ENCODE results near the gene BABAM2.
"Not testable (repeated sequence)": the region's sequence is repeated elsewhere in the genome, so short reads cannot be mapped to it uniquely, and the experiment has no call there.

BABAM2 gene

DNA sequence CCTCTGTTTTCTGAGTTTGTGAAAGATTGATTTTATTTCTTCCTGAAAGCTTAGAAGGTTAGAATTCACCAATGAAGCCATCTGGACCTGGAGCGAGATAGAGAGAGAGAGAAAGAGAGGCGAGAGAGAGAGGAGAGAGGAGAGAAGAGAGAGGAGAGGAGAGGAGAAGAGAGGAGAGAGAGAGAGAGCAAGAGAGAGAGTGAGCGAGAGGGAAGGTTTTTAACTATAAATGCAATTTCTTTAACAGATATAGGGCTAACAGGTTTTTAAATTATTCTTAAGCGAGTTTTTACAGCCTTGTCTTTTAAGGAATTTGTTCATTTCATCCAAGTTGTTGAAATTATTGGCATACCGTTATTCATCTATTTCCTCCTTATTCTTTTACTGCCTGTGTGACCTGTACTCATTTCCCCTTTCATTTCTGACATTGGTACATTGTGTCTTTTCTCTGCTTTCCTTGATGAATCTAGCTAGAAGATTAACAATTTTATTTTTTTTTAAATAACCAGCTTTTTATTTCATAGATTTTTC is 56.1 kb downstream of the BABAM2 start:
- no peak for DNase-seq (ENCODE audit: low read depth)

DNA sequence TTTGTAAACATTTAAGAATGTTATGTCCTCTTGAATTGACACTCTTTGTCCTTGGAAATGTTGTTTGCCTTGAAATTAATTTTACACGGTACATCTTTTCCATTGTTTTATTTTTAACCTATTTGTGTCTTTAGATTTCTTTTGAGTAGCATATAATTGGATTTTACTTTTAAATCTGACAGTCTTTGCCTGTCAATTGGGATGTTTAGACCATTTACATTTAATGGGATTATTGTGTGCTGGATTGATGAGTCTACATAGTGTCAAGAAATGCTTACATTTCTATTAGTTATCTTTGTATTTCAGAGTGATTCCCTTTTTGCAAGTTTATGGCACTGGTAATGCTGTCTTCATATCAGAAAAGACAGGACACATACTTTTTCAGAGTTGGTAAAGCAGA is 61.5 kb downstream of the BABAM2 start:
- no peak for DNase-seq (ENCODE audit: low read depth)

DNA sequence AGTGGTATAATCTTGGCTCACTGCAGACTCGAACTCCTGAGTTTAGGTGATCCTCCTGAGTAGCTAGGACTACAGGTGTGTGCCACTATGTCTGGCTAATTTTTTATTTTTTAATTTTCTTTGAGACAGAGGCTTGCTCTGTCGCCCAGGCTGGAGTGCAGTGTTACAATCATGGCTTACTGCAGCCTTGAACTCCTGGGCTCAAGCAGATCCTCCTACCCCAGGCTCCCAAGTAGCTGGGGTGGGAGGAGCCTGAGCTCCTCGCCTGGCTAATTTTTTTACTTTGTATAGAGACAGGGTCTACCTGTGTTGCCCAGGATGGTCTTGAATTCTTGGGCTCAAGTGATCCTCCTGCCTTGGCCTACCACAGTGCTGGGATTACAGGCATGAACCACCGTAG is 62.5 kb downstream of the BABAM2 start:
- no peak for DNase-seq (ENCODE audit: low read depth)

DNA sequence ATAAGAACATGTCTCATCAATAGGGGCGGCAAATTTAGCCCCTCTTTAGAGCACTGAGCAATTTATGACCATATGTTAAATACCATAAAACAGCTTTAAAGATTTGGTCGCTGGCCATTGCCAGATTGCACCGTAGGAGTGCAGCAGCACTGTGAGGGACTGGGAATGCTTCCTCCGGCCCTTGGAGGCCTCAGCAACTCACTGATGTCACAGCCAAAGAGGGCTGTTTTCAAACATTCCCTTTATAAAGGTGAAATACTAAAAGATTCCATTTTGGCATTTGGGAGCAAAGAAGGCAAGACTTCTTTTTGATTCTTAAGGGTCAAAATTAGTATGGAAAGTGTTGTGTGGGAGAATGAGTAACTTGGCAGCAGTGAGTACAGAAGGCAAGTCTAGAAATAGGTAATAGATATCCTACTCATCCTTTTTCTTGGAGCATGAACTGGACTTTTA is 63.7 kb downstream of the BABAM2 start:
- no peak for DNase-seq (ENCODE audit: low read depth)

DNA sequence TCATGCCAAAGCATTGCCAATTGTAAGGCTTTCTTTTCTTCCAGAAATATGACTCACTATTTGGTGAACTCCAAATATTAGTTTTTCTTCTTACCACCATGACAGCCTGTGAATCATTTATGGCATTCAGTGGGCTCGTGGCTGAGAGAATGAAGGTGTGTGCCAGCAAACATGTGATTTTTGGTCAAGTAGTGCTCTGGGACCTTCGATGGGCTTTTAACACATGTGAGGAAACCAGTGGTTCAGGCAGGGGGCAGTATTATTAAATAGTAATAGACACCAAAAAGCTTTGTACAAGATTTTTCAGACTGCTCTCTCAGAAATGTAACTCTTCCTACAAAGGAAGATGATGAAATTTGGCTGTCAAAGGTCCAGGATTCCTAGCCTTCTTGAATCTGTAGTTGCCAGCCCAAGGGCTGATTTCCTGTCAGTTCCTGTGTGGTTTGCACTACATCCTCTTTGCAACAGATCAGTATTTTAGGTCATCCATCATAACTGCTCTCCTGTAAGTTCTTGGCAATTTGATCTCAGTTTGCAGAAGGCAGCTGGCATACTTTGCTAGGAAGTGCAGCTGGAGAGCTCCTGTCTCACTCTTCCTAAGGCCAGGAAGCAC is 64.3 kb downstream of the BABAM2 start:
- DNase-seq (ENCODE audit: low read depth), result no peak

DNA sequence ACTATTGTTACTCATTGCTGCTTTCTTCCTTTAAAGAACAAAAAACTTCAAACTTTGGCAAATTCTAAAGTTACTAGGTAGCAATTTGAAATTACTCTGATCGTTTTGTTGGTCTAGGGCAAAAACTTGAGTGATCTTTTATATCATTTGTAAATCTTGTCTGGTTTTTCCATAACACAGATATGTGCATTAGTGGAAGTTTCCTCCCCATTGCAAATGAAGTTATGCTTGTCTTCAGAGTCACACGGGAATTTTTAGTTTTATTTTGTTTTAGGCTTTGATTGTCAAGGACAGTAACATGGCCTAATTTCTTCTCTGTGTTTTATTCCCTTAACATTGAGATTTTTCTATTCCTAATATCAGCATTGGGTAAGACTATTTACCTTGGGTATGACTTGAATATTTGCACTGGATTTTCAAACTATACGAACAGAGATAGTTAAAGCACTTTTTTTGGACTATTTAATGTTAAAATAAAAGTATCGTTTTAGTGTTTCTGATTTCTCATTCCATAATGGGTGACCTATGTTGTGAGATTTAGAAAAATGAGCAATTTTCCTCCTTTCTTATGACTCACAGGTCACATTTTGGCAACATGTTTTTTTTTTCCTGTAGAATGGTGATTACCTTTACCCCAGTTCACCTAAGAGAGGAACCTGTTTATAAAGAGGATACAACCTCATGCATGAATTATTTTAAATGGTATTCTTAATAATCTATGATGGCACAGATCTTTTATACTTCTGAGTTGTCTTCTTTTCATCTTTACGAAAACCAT is 65.0 kb downstream of the BABAM2 start:
- no peak for DNase-seq (ENCODE audit: low read depth)

DNA sequence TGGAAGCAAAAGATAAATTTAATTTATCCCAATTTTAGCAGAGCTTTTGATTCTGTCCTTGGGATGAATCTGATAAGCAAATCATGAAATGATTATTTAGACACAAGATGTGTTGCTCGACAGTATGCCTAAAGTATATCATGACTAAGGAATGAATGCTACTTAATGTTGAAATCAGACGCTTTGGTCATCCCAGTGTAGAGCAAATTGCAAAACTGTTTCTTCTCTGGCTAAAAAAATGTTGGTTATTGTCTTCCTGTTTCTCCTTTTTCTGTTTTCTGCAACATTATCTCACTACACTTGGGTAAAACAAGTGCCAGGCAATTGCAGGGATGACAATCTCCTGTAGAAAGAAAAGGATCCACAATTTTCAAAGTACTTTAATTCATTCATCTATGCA is 66.4 kb downstream of the BABAM2 start:
- DNase-seq (ENCODE audit: low read depth), result no peak

DNA sequence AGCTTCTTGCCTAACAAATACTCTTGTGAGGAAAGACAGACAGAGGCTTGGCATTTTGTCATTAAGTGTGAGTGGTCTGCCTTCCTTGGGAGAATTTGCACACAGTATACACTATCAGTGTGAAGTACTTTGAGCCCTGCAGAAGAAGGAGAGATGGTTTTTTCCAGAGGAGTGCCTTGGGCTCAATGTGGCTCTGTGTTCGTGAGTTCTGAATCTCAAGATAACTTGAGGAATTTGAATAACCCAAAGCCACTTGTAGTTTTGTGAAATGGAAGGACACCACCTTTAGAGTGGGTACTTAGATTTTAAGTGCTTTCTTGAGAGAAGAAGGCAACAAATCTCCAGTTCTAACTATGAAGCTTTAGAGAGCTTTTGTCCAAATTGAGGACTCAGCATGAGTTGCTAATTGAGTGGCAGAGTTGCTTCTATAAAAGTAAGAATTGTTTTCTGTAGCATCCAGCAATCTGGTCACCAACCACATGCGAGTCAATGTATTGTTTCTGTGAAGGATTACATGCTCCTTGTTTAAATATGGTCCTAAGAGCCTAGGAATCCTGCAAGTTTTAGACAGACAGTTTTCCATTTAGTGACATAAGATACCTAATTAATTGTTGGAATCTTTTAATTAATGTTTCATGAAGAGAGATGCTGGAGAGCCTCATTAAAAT is 68.3 kb downstream of the BABAM2 start:
- no peak for DNase-seq (ENCODE audit: low read depth)

DNA sequence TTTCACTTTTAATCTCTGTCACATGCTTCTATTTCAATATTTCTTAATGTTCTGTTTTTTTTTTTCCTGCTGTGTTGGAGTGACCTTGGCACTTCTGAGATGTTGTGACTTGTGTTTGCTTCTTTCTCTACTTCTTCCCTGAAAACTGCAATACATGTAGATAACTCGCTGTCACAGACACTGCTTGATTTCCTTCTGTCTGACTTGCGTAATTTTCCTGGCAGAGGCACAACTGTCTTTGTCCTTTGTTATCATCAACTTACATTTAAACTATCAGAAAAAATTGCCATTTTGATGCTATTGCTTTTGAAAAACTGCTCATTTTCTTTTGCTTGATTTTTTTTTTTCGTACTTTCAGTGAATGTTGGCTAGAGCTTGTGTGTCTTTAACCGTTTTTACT is 69.0 kb downstream of the BABAM2 start:
- no peak for DNase-seq (ENCODE audit: low read depth)

DNA sequence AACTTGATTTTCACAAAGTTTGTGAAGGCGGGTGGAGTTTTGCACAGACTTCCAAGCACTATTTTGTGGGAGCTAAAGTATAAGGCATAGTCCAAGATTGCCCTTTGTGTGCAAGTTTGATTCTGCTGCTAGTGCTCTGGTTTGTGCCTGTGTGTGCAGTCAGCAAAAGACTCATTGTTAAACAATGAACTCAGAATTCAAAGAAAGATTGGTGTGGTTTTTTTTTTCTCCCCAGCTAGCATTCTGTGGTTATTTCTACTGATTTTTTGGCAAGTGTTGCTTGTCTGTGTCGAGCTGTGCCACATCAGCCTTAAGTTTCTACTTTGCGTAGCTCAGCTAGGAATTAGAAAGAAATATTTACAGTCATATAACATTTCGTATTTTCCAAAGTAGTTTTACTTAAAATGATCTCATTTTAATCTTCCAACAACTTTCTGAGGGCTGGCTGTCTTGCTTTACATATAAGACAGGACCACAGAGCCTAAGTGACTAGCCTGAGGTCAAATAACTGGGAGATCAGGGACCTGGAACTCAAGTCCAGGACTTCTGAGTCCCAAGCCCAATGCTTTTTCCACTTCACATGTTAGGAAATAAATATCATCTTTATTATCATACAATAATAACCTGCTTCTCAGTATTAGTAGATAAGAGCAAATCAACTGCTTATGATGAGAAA is 69.8 kb downstream of the BABAM2 start:
- no peak for DNase-seq (ENCODE audit: low read depth)

DNA sequence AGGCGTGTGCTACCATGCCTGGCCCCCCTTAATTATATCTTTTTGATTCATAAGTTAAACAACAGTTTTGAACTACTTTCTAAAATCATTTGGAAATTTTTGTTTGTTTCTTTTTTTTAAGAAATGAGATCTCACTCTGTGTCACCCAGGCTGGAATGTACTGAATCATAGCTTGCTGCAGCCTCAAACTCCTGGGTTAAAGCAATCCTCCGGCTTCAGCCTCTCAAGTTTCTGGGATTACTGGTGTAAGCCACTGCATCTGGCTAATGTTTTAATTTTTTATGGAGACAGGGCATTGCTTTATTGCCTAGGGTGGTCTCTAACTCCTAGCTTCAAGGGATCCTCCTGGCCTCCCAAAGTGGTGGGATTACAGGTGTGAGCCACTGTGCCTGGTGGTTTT is 71.5 kb downstream of the BABAM2 start:
- DNase-seq (ENCODE audit: low read depth), result no peak

DNA sequence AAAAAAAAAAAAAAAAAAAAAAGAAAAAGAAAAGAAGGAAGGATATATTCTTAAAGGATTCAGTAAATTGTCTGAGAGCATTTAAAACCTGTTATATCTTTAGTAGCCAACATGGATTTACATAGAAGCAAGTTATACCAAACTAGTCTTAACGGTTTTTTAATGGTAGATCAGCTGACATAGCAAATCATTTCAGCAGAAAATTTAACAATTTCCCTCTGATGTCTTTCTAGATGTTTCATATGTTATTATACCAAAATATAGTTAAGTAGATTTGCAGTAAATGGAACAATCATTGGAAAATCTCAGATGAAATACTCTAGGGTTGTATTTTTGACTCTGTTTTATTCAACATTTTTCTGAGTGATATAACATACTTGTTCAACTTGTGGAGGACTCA is 72.9 kb downstream of the BABAM2 start:
- no peak for DNase-seq (ENCODE audit: low read depth)

DNA sequence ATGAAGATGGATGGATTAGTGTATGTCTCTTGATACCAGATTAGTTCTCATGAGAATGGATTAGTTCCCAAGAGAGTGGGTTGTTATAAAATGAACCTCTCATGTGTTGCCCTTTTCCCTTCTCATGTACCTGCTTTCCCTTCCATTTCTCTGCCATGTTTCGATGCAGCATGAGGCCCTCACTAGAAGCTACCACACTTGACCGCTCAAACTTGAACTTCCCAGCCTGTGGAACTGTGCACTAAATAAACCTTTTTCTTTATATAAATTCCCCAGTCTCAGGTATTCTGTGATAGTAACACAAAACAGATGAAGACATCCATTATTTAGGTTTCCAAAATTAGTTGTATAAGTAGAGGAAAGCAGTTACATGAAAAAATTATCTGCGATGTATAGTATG is 73.5 kb downstream of the BABAM2 start:
- no peak for DNase-seq (ENCODE audit: low read depth)

DNA sequence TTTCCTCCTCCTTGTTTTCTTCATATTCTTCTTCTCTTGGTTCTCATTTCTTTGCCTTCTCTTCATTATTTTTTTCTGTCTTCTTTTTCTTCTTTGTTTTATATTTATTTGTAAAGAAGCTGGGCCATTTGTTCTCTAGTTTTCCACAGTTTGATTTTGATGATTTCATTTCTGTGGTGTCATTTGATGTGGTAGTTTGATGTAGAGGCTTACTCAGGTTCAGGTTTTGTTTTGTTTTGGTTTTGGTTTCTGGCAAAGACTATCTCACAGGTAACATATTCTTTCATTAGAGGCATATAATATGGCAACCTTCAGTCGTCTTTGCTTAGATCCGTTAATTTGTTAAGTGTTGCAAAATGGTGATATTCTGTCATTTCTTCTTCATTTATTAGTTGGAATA is 75.3 kb downstream of the BABAM2 start:
- DNase-seq (ENCODE audit: low read depth), result no peak

DNA sequence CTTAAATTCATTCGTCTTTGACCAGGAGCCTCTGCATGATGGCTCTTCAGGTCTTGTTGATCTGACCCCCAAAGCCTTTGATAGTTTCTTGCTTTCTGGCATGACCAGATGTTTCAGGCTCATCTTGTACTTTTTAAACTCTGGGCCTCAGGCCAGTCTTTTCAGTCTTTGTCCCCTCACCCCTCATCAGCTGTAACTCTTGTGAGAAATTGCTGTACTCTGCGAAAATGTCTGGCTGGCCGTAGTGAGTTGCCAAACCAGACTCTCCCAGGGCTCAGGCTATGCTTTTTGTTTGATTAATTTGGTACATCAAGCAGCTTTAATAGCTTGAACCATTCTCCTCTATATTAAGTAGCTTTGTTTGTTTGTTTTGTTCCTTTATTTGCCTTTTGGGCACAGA is 75.9 kb downstream of the BABAM2 start:
- no peak for DNase-seq (ENCODE audit: low read depth)

DNA sequence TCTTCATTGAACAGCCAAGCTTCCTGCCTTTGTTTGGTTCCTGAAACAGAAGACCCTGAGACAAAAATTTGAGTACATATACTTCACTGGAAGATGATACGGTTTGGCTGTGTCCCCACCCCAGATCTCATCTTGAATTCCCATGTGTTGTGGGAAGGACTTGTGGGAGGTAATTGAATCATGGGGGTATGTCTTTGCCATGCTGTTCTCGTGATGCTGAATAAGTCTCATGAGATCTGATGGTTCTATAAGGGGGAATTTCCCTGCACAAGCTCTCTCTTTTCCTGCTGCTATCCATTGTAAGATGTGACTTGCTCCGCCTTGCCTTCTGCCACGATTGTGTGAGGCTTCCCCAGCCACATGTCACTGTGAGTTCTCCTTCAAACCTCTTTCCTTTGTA is 76.5 kb downstream of the BABAM2 start:
- no peak for DNase-seq (ENCODE audit: low read depth)

DNA sequence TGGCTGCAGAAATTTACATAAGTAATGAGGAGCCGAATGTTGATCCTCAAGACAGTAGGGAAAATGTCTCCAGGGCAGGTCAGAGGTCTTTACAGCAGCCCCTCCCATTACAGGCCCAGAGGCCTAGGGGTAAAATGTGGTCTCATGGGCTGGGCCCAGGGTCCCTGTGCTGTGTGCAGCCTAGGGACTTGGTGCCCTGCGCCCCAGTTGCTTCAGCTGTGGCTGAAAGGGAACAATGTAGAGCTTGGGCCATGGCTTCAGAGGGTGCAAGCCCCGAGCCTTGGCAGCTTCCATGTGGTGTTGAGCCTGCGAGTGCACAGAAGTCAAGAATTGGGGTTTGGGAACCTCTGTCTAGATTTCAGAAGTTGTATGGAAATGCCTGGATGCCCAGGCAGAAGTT is 77.5 kb downstream of the BABAM2 start:
- not testable (repeated sequence) for DNase-seq (ENCODE audit: low read depth)

DNA sequence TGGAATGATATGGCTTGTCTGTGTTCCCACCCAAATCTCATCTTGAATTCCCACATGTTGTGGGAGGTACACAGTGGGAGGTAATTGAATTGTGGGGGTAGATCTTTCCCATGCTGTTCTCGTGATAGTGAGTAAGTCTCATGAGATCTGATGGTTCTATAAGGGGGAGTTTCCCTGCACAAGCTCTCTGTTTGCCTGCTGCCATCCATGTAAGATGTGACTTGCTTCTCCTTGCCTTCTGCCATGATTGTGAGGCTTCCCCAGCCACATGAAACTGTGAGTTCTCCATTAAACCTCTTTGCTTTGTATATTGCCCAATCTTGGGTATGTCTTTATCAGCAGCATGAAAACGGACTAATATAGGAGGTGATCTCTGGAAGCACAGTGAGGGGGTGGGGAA is 78.4 kb downstream of the BABAM2 start:
- not testable (repeated sequence) for DNase-seq (ENCODE audit: low read depth)

DNA sequence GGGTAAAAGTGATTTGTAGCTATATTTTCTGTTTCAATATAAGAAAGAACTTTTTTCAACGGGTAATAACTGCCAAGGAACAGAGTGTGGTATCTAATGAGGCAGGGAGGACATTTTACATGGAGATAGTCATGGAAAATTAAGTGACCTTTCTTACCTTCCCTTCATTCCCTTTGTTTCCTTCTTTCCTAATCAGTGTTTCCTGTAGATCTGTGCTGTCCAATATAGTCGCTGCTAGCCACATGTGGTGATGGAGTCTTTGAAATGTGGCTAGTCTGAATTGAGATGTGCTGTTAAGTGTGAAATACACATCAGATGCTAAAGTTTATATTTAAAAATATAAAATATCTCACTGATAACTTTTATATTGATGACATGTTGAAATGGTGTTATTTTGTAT is 81.8 kb downstream of the BABAM2 start:
- no peak for DNase-seq (ENCODE audit: low read depth)

DNA sequence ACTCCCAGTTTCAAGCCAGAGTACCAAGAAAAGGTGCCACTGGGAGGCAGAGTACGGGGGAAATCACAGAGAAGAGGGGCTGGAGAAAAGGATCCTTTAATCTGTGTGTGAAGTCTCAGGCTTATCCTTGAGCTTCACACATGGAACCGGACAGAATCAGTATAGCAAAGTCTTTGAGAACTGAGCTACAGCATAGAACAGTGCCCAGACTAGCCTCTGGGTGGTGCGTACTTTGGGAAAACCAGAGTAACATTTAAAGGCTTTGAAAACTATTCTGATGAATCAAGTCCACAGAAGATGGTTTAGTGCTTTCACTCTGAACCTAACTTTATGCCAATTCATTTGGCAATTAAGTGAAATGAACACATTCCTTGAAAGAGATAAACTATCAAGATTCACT is 83.1 kb downstream of the BABAM2 start:
- no peak for DNase-seq (ENCODE audit: low read depth)

DNA sequence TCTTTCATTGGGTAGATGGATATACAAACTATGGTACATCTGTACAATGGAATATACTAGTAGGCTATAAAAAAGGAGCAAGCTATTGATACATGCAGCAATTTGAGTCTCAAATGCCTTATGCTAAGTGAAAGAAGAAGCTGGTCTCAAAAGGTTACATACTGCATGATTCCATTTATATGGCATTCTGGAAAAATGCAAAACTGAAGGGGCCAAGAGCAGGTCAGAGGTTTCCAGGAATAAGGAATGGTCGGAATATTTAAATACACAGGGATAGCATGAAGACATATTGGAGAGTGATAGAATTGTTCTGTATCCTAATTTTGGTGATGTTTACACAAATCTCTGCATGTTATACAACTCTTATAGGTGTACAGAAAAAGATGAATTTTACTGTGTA is 85.8 kb downstream of the BABAM2 start:
- DNase-seq (ENCODE audit: low read depth), result no peak

DNA sequence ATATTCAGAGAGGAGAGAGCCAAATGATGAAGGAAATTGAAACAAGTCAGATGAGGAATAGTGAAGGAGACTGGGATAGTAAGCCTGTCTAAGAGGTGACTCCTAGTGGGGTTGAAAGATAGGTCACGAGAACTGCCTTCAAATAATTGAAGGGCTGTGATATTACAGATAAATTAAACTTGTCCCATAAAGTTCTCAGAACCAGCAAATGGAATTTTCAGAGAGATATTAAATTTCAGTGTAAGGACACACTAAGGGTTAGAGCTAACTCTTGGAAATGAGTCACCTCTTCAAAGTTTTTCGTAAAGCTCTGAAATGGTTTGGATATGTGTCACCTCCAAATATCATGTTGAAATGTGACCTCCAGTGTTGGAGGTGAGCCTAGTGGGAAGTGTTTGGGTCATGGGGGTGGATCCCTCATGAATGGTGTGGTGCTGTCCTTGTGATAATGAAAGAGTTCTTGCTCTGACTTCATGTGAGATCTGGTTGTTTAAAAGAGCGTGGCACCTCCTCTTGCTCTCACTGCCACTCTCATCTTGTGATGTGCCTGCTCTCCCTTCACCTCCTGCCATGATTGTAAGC is 87.3 kb downstream of the BABAM2 start:
- DNase-seq (ENCODE audit: low read depth), result no peak

Measured in stimulated activated CD8-positive, alpha-beta memory T cell treated with anti-CD3 and anti-CD28 coated beads, Interleukin-12 subunit alpha, Interleukin-12 subunit beta, amount 100 ng/mL, for 1 hour (primary cell).